Activated T-helper 2 cell treated with anti-CD3 and anti-CD28 coated beads, Interferon-gamma antibody, Interleukin-2, Interleukin-4, amounts not matched to agents 10 μg/mL and 5 μg/mL and 100 μg/mL, durations not matched to agents 14 hours and 24 hours and 36 hours (primary cell): Measurements from ENCODE around the gene ZFYVE28. TPM values are rescaled to one million over a fixed set of nuclear protein-coding genes. Genes with fewer than 3 reads are reported as not detected.
A peak's percentile ranks its signal among the peaks of the same experiment; 100 is the strongest.

Source experiments
- DNase-seq: peaks from one replicate; pipeline ENCODE4 v3.0.0; 2021; ENCODE audit warnings: low spot score
- H3K27ac Mint-ChIP-seq: one replicate; pipeline ENCODE4 v1.8.0; 2021; ENCODE audit warnings: mixed read lengths
- H3K27me3 Mint-ChIP-seq: one replicate; pipeline ENCODE4 v1.8.0; 2021; ENCODE audit warnings: low read depth, mixed read lengths
- H3K36me3 Mint-ChIP-seq: one replicate; pipeline ENCODE4 v1.8.0; 2021; ENCODE audit warnings: low read depth, mixed read lengths
- H3K4me1 Mint-ChIP-seq: one replicate; pipeline ENCODE4 v1.8.0; 2021; ENCODE audit warnings: low read depth, mixed read lengths
- H3K4me3 Mint-ChIP-seq: one replicate; pipeline ENCODE4 v1.8.0; 2021; ENCODE audit warnings: low read depth, mild to moderate bottlenecking, moderate library complexity, mixed read lengths
- H3K9me3 Mint-ChIP-seq: one replicate; pipeline ENCODE4 v1.8.0; 2021; ENCODE audit warnings: mixed read lengths
- intact Hi-C: fragments of 100-400 bp; cut with micrococcal nuclease; formaldehyde crosslinking; loops from one replicate; pipeline ENCODE4 v1.15.1; 2023
- total RNA-seq: library from RNA; stranded (reverse); gene quantifications from 2 replicates; pipeline ENCODE4 v1.2.3, GENCODE V29; 2022

Gene ZFYVE28
- total RNA-seq, 1 donor from 2014 or later, result 10.0 TPM

DNA sequence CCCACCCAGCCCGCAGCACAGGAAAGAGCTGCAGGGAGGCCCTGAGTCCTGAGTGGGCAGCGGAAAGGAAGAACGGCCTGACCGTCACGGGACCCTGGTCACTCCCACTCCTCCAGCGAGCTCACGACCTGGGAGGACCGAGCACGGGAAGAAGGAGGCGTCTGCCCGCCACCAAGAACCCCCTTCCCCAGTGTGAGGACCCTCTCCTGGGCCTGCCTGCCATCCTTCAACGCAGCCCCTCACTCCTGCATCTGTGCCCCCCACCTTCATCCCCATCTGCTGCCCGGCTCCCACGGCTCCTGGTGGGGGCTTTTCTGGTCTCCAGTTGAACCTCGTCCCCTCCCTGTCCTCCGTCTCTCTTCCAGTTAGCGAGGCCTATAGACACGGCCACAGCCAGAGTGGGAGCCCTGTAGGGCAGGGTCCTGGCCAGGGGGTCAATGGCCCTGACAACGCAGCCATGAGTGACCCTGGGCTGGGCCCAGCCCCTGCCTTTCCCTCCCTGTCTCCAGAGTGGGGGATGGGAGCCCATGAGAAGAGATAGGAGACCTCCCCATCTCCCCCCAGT, 115.2 kb downstream of the ZFYVE28 start:
- Mint-ChIP-seq H3K9me3 (peaks cover 4% of the 10 kb centered on the region), H3K36me3 (no peaks in the 10 kb centered on the region), H3K27me3 (no peaks in the 10 kb centered on the region), H3K4me3 (no peak overlapping the region), H3K4me1 (no peaks in the 10 kb centered on the region), H3K27ac (no peak overlapping the region)
- no peak for DNase-seq
- intact Hi-C loops, result no loop called here

DNA sequence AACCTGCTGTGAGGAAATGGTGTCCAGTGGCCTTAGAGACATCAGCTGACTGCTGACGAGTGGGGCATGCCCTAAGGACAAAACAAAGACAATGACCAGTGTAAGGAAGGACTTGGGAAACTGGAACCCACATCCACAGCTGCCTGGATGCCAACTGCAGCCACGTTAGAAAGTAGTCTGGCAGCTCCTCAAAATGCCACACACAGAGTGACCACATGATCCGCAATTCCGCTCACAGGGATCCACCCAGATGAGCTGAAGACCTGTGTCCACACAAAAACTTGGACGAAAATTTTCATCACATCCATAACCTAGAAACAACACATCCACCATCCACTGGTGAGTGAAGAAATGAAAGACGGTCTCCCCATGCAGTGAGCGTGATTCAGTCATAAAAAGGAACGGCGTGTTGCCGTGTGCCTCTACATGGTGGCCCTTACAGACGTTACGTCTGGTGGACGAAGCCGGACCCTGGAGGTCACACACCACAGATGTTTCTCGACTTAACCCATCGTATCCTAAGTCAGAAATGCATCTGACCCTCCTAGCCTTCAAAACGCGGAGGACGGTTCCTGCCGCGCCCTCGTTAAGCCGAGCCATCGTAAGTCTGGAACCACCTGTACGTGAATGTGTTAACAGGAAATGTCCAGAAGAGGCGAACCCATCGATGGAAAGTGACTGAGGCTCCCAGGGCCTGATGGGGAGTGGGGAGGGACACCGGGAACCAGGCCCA, 115.9 kb downstream of the ZFYVE28 start:
- no peak overlapping the region for H3K27ac Mint-ChIP-seq
- no peaks in the 10 kb centered on the region for H3K27me3 Mint-ChIP-seq
- no peak for DNase-seq
- no peaks in the 10 kb centered on the region for H3K9me3 Mint-ChIP-seq
- no peaks in the 10 kb centered on the region for H3K4me1 Mint-ChIP-seq
- intact Hi-C loops, result no loop called here
- H3K4me3 Mint-ChIP-seq, result no peak overlapping the region
- no peaks in the 10 kb centered on the region for H3K36me3 Mint-ChIP-seq

DNA sequence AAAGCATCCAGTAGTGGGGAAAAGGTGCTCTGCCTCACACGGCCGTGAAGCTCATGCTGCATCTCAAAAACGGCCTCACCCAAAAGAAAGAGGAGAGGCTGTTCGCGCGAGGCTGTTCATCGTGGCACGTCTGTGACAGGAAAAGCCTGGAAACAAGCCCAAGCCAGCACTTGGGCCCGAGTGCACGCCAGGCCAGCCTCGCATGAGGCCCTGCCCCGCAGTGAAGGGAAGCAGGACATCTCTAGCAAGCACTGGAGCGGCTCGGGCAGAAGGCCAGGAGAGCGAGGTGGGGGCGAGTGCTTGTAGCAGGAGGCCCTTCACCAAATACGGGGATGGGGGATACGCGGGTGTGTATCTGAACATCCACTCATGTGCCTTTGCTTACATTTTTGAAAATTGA, 116.6 kb downstream of the ZFYVE28 start:
- no peaks in the 10 kb centered on the region for H3K36me3 Mint-ChIP-seq
- no peak overlapping the region for H3K27ac Mint-ChIP-seq
- intact Hi-C loops, result no loop called here
- H3K27me3 Mint-ChIP-seq, result no peaks in the 10 kb centered on the region
- H3K4me1 Mint-ChIP-seq, result no peaks in the 10 kb centered on the region
- H3K4me3 Mint-ChIP-seq, result no peak overlapping the region
- H3K9me3 Mint-ChIP-seq, result no peaks in the 10 kb centered on the region
- DNase-seq, result no peak

DNA sequence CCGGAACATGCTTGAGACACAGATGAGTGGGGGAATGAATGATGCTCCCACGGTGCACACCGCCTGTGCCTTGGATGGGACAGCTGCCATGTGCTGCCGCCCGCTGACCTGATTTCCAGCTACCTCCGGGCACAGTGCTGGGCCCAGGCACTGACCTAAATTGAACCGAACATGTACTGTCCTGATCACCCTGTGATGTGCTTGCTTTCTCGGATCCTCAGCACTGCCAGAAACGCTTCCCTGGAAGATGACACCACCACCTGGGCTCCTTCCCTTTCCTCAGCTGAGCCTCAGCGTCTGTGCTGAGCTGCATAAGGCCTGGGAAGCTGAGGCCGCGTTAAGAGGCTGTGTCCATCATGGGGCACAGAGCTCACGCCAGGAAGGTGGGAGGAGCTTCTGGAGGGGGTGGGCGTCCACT, 117.2 kb downstream of the ZFYVE28 start:
- no peak for DNase-seq

DNA sequence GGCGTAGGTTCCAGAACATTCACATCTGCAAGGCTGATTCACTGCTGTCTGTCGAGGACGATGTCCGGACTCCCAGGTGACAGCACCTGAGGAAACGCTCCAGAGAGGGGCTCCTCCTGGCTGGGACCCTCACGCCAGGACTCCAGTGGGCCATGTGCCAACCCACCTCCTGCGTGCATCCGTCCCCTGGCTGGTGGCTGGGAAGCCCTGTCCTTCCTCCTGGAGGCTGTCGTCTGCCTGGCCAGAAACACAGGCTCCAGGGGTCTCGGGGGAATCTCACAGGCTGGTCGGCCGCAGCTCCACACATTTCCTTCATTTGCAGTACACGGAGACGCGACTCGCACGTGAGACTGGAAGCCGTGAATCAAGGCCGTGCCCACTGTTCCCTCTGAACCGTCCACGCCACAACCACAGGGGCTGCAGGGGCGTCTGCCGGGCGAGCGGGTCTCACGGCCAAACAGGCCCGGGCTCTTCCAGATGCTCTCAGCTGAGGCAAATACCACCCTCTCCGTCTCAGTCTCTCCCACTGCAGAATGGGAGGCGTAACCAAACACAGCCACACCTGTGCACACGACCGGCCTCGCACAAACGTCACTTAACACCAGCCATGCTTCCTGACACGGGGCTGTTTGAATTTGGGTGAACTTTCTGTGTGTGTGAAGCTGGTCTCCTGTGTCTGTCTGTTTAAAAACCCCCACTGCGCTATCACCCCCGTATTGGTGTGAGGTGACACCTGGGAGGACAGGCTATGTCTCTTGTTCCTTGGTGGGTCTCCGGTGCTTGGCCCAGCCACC, 117.8 kb downstream of the ZFYVE28 start:
- no peaks in the 10 kb centered on the region for H3K27me3 Mint-ChIP-seq
- no peaks in the 10 kb centered on the region for H3K36me3 Mint-ChIP-seq
- intact Hi-C loops, result no loop called here
- no peak overlapping the region for H3K4me3 Mint-ChIP-seq
- H3K4me1 Mint-ChIP-seq, result peaks cover under 1% of the 10 kb centered on the region
- H3K27ac Mint-ChIP-seq, result no peak overlapping the region
- DNase-seq, result peak; percentile 6
- H3K9me3 Mint-ChIP-seq, result no peaks in the 10 kb centered on the region

More for the DNA sequence above, 117.2 kb downstream of the ZFYVE28 start:
- H3K9me3 Mint-ChIP-seq, result no peaks in the 10 kb centered on the region
- intact Hi-C loops, result no loop called here
- no peaks in the 10 kb centered on the region for H3K27me3 Mint-ChIP-seq
- H3K4me1 Mint-ChIP-seq, result no peaks in the 10 kb centered on the region
- no peak overlapping the region for H3K27ac Mint-ChIP-seq
- H3K4me3 Mint-ChIP-seq, result no peak overlapping the region
- H3K36me3 Mint-ChIP-seq, result no peaks in the 10 kb centered on the region

DNA sequence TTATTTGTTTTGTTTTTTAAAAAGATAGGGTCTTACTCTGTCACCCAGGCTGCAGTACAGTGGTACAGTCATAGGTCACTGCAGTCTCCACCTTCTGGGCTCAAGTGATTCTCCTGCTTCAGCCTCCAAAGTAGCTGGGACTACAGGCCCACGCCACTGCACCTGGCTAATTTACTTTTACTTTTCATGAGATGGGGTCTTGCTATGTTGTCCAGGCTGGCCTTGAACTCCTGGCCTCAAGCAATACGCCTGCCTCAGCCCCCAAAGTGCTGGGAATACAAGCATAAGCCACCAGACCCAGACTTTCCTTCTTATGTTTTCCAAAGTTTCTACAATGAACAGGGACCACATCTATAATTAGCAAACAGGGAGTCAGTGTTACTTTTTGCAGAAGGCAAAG, 118.7 kb downstream of the ZFYVE28 start:
- H3K4me3 Mint-ChIP-seq, result no peak overlapping the region
- H3K27me3 Mint-ChIP-seq, result no peaks in the 10 kb centered on the region
- no peak overlapping the region for H3K27ac Mint-ChIP-seq

DNA sequence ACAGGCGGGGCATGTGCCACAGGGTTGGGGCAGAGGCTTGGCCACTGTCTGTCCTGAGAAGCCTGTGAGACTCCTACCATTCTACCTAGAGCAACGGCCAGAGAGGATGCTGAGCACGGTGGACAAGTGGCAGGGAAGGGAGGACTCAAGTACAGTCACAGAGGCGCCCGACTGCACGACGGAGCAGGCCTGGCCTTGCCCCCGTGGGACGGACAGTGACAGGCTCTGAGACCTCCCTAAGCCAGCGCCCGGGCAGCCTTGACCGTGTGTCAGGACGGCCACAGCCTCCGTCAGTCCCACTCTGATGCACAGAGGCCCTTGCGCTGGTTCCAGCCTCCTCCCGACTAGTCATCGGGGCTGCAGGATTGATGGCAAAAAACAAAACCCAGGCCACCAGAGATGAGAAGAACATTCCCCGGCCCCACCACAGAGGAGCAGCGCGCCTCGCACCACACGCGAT, 119.9 kb downstream of the ZFYVE28 start:
- H3K9me3 Mint-ChIP-seq, result no peaks in the 10 kb centered on the region
- intact Hi-C loops, result no loop called here
- peaks cover 4% of the 10 kb centered on the region for H3K4me1 Mint-ChIP-seq
- no peak overlapping the region for H3K27ac Mint-ChIP-seq
- no peak for DNase-seq
- no peak overlapping the region for H3K4me3 Mint-ChIP-seq
- no peaks in the 10 kb centered on the region for H3K36me3 Mint-ChIP-seq
- H3K27me3 Mint-ChIP-seq, result peaks cover 2% of the 10 kb centered on the region

More for the DNA sequence above, 118.7 kb downstream of the ZFYVE28 start:
- DNase-seq, result no peak
- no peaks in the 10 kb centered on the region for H3K36me3 Mint-ChIP-seq
- intact Hi-C loops, result no loop called here
- H3K4me1 Mint-ChIP-seq, result peaks cover 4% of the 10 kb centered on the region
- H3K9me3 Mint-ChIP-seq, result no peaks in the 10 kb centered on the region

DNA sequence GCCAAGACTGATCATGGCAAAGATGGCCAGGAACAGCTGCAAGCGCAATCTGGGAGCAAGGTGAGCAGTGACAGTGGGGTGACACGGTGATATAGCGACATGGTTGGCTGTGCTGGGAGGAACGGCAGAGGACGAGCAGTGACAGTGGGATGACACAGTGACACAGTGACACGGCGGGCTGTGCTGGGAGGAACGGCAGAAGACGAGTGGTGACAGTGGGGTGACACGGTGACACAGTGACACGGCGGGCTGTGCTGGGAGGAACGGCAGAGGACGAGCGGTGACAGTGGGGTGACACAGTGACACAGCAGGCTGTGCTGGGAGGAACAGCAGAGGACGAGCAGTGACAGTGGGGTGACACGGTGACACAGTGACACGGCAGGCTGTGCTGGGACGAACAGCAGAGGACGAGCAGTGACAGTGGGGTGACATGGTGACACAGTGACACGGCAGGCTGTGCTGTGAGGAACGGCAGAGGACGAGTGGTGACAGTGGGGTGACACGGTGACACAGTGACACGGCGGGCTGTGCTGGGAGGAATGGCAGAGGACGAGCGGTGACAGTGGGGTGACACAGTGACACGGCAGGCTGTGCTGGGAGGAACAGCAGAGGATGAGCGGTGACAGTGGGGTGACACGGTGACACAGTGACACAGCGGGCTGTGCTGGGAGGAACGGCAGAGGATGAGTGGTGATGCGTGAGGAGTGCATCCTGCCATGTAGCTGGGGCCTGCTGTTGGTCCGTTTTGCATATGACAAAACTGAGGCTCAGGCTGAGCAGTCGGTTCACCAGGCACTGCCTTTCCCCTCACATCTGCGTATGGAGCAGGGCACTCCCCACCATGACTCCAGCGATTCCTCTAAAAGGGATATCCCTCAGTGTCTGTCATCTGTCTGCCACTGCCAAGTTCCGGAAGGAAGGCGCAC, 120.6 kb downstream of the ZFYVE28 start:
- Mint-ChIP-seq H3K9me3 (no peaks in the 10 kb centered on the region), H3K27me3 (peaks cover 2% of the 10 kb centered on the region), H3K4me1 (peaks cover 4% of the 10 kb centered on the region), H3K4me3 (no peak overlapping the region), H3K36me3 (no peaks in the 10 kb centered on the region), H3K27ac (peak overlapping the region; percentile 35)
- intact Hi-C loops, result no loop called here
- DNase-seq, result no peak

DNA sequence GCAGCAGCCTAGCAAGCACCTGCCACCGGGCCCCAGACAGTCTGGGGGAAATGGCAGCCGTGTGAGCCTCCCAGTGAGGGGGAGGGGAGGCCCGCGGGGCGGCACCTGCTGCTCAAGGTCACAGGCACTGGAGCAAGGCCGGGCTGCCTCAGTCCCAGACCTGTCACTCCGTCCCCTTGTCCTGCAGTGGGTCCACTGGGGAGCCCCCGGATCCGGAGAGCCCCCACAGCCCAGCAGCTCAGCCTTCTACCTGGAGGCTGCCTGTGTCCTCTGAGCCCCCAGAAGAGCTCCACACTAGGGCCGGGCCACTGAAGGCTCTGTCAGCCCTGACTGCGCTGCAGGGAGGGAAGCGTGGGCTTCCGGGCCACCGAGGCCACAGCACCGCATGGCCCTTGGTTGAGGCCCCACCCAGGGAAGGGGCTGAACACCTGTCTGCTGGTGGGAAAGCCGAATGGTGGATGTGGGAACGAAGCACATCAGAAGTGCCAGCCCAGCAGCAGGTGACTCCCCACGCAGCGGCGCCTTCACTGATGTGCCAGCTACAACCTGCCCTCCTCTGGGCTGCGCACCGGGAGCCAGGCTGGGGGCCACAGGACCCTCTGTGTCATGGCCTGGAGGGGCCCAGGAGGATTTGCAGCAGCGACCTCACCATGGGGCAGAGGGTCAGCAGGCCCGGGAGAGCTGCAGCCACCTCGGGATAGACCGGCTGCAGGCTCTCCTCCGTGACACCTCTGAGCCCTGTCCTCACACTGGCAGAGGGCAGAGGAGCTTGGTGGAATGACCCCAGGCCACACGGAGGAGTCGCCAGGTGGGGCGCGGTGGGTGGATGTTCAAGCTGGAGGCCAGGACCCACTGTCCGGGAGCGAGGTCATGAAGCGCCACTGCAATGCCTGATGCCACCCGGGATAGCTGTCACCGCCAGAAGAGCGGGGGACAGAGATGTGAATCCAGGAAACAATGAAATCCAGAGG, 121.5 kb downstream of the ZFYVE28 start:
- Mint-ChIP-seq H3K9me3 (no peaks in the 10 kb centered on the region), H3K27ac (no peak overlapping the region), H3K4me1 (peaks cover 4% of the 10 kb centered on the region), H3K4me3 (no peak overlapping the region), H3K36me3 (no peaks in the 10 kb centered on the region), H3K27me3 (peaks cover 5% of the 10 kb centered on the region)
- intact Hi-C loops, result no loop called here
- DNase-seq, result no peak

DNA sequence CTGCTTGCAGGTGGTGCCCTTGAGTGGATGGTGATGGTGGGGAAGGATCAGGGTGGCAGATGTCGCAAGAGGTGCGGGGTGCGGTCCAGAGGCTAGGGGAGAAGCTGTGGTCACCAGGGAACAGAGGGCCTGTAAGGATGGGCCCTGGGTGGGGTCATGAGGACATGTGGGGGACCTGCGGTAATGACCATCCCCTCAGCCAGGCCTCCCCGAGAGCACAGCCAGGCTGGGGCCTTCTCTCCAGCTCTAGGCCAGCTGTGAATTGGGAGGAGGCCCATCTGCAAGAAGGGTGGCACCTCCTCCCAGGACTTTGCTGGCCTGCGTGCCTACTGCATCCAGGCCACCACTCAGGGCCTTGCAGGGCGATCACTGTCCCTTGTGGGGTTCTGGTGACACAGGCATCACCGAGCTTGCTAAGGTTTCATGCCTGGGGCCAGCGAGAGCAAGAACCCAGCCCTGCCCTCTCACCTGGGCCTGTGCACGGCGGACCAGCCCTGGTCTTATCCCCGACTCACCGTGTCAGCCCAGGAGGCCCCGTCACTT, 122.5 kb downstream of the ZFYVE28 start:
- intact Hi-C loops, result no loop called here
- Mint-ChIP-seq H3K9me3 (no peaks in the 10 kb centered on the region), H3K27me3 (peaks cover 5% of the 10 kb centered on the region), H3K36me3 (no peaks in the 10 kb centered on the region), H3K4me1 (peaks cover 6% of the 10 kb centered on the region), H3K27ac (no peak overlapping the region), H3K4me3 (no peak overlapping the region)
- DNase-seq, result no peak

DNA sequence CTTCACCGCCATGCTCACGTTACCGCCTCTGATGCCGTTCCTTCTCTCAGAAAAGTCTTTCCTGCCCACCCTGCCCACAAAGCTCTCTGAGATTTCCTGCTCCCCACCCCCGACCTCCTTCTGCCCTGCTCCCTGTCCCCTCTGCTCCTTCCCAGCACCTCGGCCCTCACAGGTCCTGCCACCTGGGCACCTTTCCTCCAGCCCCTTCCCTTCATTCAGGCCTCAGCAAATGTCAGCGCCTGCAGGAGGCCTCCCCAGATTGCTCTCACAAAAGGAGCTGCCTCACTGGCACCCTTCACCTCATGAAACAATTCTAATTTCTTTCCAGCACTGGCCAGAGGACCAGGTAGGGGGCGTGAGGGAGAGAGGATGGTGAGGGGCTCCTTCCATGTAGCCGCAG, 122.9 kb downstream of the ZFYVE28 start:
- H3K27me3 Mint-ChIP-seq, result peaks cover 5% of the 10 kb centered on the region
- H3K4me1 Mint-ChIP-seq, result peaks cover 9% of the 10 kb centered on the region
- no peaks in the 10 kb centered on the region for H3K9me3 Mint-ChIP-seq
- DNase-seq, result no peak
- H3K36me3 Mint-ChIP-seq, result no peaks in the 10 kb centered on the region
- H3K4me3 Mint-ChIP-seq, result no peak overlapping the region
- intact Hi-C loops, result no loop called here
- no peak overlapping the region for H3K27ac Mint-ChIP-seq
